ENCODE data around the gene SESN1.

DNA sequence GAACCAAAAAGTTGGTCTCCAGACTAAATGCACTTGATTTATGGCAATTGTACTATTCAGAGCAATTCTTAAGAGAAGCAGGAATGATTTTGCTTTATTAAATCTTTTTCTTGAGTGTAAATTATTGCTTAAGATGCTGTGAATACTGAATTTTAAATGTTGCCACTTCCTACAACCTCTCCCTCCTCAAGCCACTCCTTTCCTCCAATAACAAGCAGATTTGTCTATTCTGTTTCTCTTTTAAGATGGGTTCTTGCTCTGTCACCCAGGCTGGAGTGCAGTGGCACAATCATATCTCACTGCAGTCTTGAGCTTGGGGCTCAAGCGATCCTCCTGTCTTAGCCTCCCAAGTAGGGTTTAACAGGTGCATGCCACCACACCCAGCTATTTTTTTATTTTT, 65.3 kb downstream of the SESN1 start:
- no peak for TF ChIP-seq ARNTL (CRISPR knock-in tag; IDR thresholded peaks at IDR 0.05; ENCODE audit: borderline replicate concordance, low read depth)
- no peak for TF ChIP-seq PATZ1 (CRISPR knock-in tag; IDR thresholded peaks at IDR 0.05; ENCODE audit: borderline replicate concordance)
- TF ChIP-seq ZNF565 (CRISPR knock-in tag; conservative IDR thresholded peaks at IDR 0.05; ENCODE audit: low read depth) = no peak
- TF ChIP-seq CSRNP3 (CRISPR knock-in tag; IDR thresholded peaks at IDR 0.05) = no peak
- no peak for TF ChIP-seq ESRRG (CRISPR knock-in tag; IDR thresholded peaks at IDR 0.05)
- no peak for TF ChIP-seq BACH2 (CRISPR knock-in tag; IDR thresholded peaks at IDR 0.05; ENCODE audit: borderline replicate concordance)
- TF ChIP-seq TCF4 (CRISPR knock-in tag; IDR thresholded peaks at IDR 0.05; ENCODE audit: borderline replicate concordance) = no peak
